ENCODE results near the gene SLC25A22. TPM values are rescaled to one million over a fixed set of nuclear protein-coding genes. Genes with fewer than 3 reads are reported as not detected.
A peak's percentile ranks its signal among the peaks of the same experiment; 100 is the strongest.

Gene SLC25A22
- total and polyA plus RNA-seq, 10 of the 15 experiments (the other 5 are each of a cell fraction or from before 2014, with no cell fraction given), result 0.27 to 27.0 (median 8.2) TPM

DNA sequence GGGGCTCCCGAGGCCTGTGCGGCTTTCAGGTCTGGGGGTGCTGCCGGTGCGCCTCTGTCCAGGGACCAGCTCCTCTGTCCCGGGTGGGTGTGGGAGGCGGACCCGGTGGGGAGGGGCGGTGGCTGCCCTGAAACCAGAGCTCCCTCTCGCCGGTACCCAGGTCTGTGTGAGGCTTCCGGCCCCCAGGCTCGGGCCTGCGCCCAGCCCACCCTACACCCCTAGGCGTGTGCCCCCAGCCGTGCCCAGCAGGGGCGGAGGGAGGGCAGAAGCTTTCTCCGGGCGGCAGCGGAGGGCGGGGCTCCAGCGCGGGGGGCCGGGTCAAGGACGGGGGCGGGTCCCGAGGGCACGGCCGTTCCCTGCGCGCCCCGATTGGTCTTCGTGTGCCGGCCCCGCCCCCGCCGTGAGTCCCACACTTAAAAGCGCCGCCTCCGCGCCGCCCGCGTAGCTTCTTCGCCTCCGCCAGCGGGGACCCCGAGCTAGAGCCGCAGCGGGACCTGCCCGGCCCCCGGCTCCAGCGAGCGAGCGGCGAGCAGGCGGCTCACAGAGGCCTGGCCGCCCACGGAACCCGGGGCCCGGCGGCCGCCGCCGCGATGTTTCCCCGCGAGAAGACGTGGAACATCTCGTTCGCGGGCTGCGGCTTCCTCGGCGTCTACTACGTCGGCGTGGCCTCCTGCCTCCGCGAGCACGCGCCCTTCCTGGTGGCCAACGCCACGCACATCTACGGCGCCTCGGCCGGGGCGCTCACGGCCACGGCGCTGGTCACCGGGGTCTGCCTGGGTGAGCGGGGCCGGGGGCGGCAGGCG, 21.2 kb upstream of the SLC25A22 start:
- ChIA-PET POLR2A (interaction anchor here (0.6 to 4.3 kb wide), 13 partner anchors 8 to 204 kb away, joined by 3 to 33 read pairs (median 7); partner anchors contain the start of genes CD151, CRACR2B, IRF7 and PIDD1), SMC1A (ENCODE audit: uncharacterized antibody, unreplicated experiment) (interaction anchor here (0.8 to 1.9 kb wide), 3 partner anchors 9 to 23 kb away, joined by 4 to 5 read pairs (median 5); partner anchors contain the start of genes POLR2L, RPLP2 and TSPAN4), RAD21 (ENCODE audit: unreplicated experiment) (interaction anchor here (0.6 to 1.9 kb wide), 8 partner anchors 10 to 77 kb away, joined by 3 to 13 read pairs (median 3); partner anchors contain the start of genes PIDD1, RPLP2 and TALDO1), CTCF (interaction anchor here (0.9 to 1.3 kb wide), 3 partner anchors 8 to 24 kb away, joined by 3 to 4 read pairs (median 4); partner anchors contain the start of genes POLR2L and TSPAN4)
- intact Hi-C loops (cut with micrococcal nuclease; ENCODE audit: unreplicated experiment) (no loop called here), in situ Hi-C loops (cut with MboI) (loop anchor here (25.0 kb wide), 1 partner anchor 1568 kb away; the partner anchor contains the start of gene CD81)
- 2% methylated on average over 84 of the region's 96 CpGs for WGBS (ENCODE audit: insufficient coverage, insufficient replicate concordance, low lambda C conversion rate, missing lambda C conversion rate)
- Histone ChIP-seq H3K27ac (ENCODE audit: control insufficient read depth, insufficient read depth) (peak overlapping the region; percentile 73), H3K9ac (ENCODE audit: control insufficient read depth, insufficient read depth, low read length) (peak overlapping the region; percentile 82), H3K4me1 (ENCODE audit: control insufficient read depth, insufficient read depth, low read length) (no peaks in the 10 kb centered on the region; the same call in 1 of the 2 replicates), H3K27me3 (replicated peaks in 1 of 2; ENCODE audit: control insufficient read depth in 2 of 2, insufficient read depth in 2 of 2, low read length in 1 of 2) (no peaks in the 10 kb centered on the region), H3K79me2 (ENCODE audit: control insufficient read depth, insufficient read depth, low read length) (peaks cover 5% of the 10 kb centered on the region), H3K4me3 (peak overlapping the region; percentile 82), H4K20me1 (ENCODE audit: control insufficient read depth, insufficient read depth) (no peaks in the 10 kb centered on the region; the same call in 1 of the 2 replicates), H3K9me3 (replicated peaks; ENCODE audit: control insufficient read depth, insufficient read depth, low read length) (no peaks in the 10 kb centered on the region), H3K4me2 (ENCODE audit: control insufficient read depth, insufficient read depth) (peak overlapping the region; percentile 83), H2AFZ (ENCODE audit: control insufficient read depth, low read depth, low read length) (peak overlapping the region; percentile 72), H3K36me3 (ENCODE audit: control insufficient read depth in 2 of 2, insufficient read depth in 2 of 2, low read length in 1 of 2) (peaks cover 0 to 2% of the 10 kb centered on the region in 2 experiments; a peak in 3 of 4 replicates)
- ATAC-seq (peak; percentile 88), FAIRE-seq (peak; percentile 76), DNase-seq (ENCODE audit: low read depth, low spot score) (no peak)
- no TSS peak for BruUV-seq (replicated peaks)
- peak; percentile 64 for TF ChIP-seq KLF5 (IDR thresholded peaks at IDR 0.05; ENCODE audit: partially characterized antibody)
- TF ChIP-seq, protein P1, sequence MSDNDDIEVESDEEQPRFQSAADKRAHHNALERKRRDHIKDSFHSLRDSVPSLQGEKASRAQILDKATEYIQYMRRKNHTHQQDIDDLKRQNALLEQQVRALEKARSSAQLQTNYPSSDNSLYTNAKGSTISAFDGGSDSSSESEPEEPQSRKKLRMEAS (IDR thresholded peaks at IDR 0.05; ENCODE audit: low read depth, low read length), result no peak; the same call in 1 of the 2 replicates
- TF ChIP-seq POLR2AphosphoS2 (IDR thresholded peaks at IDR 0.05; ENCODE audit: low read depth, low read length), result peak; percentile 95
- TF ChIP-seq, protein P2, sequence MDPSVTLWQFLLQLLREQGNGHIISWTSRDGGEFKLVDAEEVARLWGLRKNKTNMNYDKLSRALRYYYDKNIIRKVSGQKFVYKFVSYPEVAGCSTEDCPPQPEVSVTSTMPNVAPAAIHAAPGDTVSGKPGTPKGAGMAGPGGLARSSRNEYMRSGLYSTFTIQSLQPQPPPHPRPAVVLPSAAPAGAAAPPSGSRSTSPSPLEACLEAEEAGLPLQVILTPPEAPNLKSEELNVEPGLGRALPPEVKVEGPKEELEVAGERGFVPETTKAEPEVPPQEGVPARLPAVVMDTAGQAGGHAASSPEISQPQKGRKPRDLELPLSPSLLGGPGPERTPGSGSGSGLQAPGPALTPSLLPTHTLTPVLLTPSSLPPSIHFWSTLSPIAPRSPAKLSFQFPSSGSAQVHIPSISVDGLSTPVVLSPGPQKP (IDR thresholded peaks at IDR 0.05; ENCODE audit: low read depth, low read length), result no peak
- TF ChIP-seq BHLHE40 (IDR thresholded peaks at IDR 0.05; ENCODE audit: borderline replicate concordance in 1 of 2, low read depth in 2 of 2, low read length in 1 of 2), result peak in 1 of 2 experiments; percentile 50; a peak in 2 of 4 replicates
- TF ChIP-seq POU2F2 (IDR thresholded peaks at IDR 0.05; ENCODE audit: borderline replicate concordance, low read depth, low read length), result peak; percentile 70; the same call in 2 of the 3 replicates
- TF ChIP-seq TCF3 (IDR thresholded peaks at IDR 0.05; ENCODE audit: borderline replicate concordance, insufficient read depth, low read depth, low read length), result peak; percentile 73; the same call in 1 of the 2 replicates
- TF ChIP-seq SP1 (IDR thresholded peaks at IDR 0.05; ENCODE audit: low read depth, low read length), result peak; percentile 31
- TF ChIP-seq, protein P3, sequence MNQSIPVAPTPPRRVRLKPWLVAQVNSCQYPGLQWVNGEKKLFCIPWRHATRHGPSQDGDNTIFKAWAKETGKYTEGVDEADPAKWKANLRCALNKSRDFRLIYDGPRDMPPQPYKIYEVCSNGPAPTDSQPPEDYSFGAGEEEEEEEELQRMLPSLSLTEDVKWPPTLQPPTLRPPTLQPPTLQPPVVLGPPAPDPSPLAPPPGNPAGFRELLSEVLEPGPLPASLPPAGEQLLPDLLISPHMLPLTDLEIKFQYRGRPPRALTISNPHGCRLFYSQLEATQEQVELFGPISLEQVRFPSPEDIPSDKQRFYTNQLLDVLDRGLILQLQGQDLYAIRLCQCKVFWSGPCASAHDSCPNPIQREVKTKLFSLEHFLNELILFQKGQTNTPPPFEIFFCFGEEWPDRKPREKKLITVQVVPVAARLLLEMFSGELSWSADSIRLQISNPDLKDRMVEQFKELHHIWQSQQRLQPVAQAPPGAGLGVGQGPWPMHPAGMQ (IDR thresholded peaks at IDR 0.05; ENCODE audit: borderline replicate concordance), result no peak
- TF ChIP-seq IKZF1 (conservative IDR thresholded peaks at IDR 0.05), result peak; percentile 67
- TF ChIP-seq SPI1 (IDR thresholded peaks at IDR 0.05; ENCODE audit: borderline replicate concordance, insufficient read depth, low read depth, low read length), result no peak
- no peak for TF ChIP-seq NFXL1 (IDR thresholded peaks at IDR 0.05; ENCODE audit: borderline replicate concordance)
- peak; percentile 86 for TF ChIP-seq DPF2 (IDR thresholded peaks at IDR 0.05)
- TF ChIP-seq ZNF274 (IDR thresholded peaks at IDR 0.05; ENCODE audit: insufficient read depth, insufficient read length), result no peak
- peak; percentile 26; the same call in 1 of the 2 replicates for TF ChIP-seq RUNX3 (IDR thresholded peaks at IDR 0.05; ENCODE audit: low read length)
- TF ChIP-seq BRCA1 (IDR thresholded peaks at IDR 0.05; ENCODE audit: low read depth, low read length), result no peak
- peak; percentile 83 for TF ChIP-seq SMARCA5 (IDR thresholded peaks at IDR 0.05)
- TF ChIP-seq RB1 (IDR thresholded peaks at IDR 0.05; ENCODE audit: borderline replicate concordance), result peak; percentile 63
- no peak for TF ChIP-seq HCFC1 (IDR thresholded peaks at IDR 0.05; ENCODE audit: low read length)
- peak; percentile 50 for TF ChIP-seq RELA (IDR thresholded peaks at IDR 0.05; ENCODE audit: borderline replicate concordance, partially characterized antibody)
- no peak for TF ChIP-seq RBBP5 (conservative IDR thresholded peaks at IDR 0.05)
- peak; percentile 71; the same call in 1 of the 2 replicates for TF ChIP-seq ZNF207 (IDR thresholded peaks at IDR 0.05; ENCODE audit: borderline replicate concordance)
